Myocyte (in vitro differentiated cells): ENCODE measurements around the gene UPK1B. TPM values are rescaled to one million over a fixed set of nuclear protein-coding genes. Genes with fewer than 3 reads are reported as not detected.

ENCODE experiments used
- DNase-seq: peaks from one replicate; pipeline ENCODE4 v3.0.0-alpha.2; 2012; ENCODE audit warnings: low read depth
- total RNA-seq: library from RNA; depleted of rRNA; stranded (reverse); fragments of >200 nt; gene quantifications from 2 replicates; pipeline ENCODE4 v1.2.3, GENCODE V29; 2014

The UPK1B gene
- total RNA-seq, 1 donor from 2014 or later: not detected

GRCh38 chr3:119245778-119246177 lies 72.4 kb downstream of the UPK1B start:
- peak; percentile 84 for DNase-seq

Other genes with a start within 250 kb of the UPK1B start
- 0.10 and 0.27 TPM in 2 replicates for gene IGSF11, start 138.8 kb upstream of the UPK1B start, total RNA-seq
- not detected in 2 replicates for gene TEX55, start 27.4 kb upstream of the UPK1B start, total RNA-seq
- 10.1 and 18.2 TPM in 2 replicates for gene B4GALT4, start 67.3 kb downstream of the UPK1B start, total RNA-seq
- 4.2 and 4.5 TPM in 2 replicates for gene ARHGAP31, start 120.8 kb downstream of the UPK1B start, total RNA-seq